HepG2 (cell line): ENCODE data around the gene RBM47. TPM values are rescaled to one million over a fixed set of nuclear protein-coding genes. Genes with fewer than 3 reads are reported as not detected.

Experiments
- ATAC-seq: fragments of 200-7000 bp; cut with Tn5 transposase; 3 replicates; pipeline ENCODE4 v1.9.1; 2020; ENCODE audit warnings: mild to moderate bottlenecking, moderate library complexity
- BruUV-seq: library from RNA; stranded (reverse); fragments of 400-500 nt; replicated peaks from 2 replicates; lab custom pipeline; 2021; lab: Mats Ljungman, UMichigan
- CTCF ChIA-PET: fragments of 300-600 bp; formaldehyde crosslinking; extraction: SDS; loops from one replicate; lab custom pipeline; 2021; ENCODE audit warnings: low total read pairs, inconsistent platforms, low intra/inter-chr PET ratio; lab: Yijun Ruan, JAX
- POLR2A ChIA-PET: fragments of 350-600 bp; sonication (Branson Sonifier 250); formaldehyde crosslinking; loops from one replicate; lab custom pipeline; 2020; ENCODE audit warnings: antibody characterized with exemption, inconsistent platforms; lab: Yijun Ruan, JAX
- DNase-seq: peaks from one replicate; pipeline ENCODE4 v3.0.0-alpha.2; 2015; ENCODE audit warnings: low spot score
- FAIRE-seq: peaks from 3 replicates; lab custom pipeline; 2011; peaks lifted over from hg19 to GRCh38; lab: Jason Lieb, UNC
- H2AFZ ChIP-seq: one replicate; pipeline ENCODE4 v1.6.1; 2011; ENCODE audit warnings: low read length, inconsistent platforms
- H3K27ac ChIP-seq: fragments of 300-600 bp; 3 replicates; pipeline ENCODE4 v1.8.0; 2011; ENCODE audit warnings: mixed run types, mild to moderate bottlenecking, mixed read lengths, low read length, inconsistent platforms; ENCODE audit not compliant: insufficient read depth; ENCODE audit errors: extremely low read length
- H3K27me3 ChIP-seq, 2 experiments: fragments of 200-600 bp in 1 of 2; 2 replicates in 1 of 2; 3 replicates in 1 of 2; pipeline versions ENCODE4 v1.6.0 to v1.8.0; 2011; ENCODE audit warnings: low read length in 2 of 2, mild to moderate bottlenecking in 2 of 2, moderate library complexity in 2 of 2, inconsistent platforms in 1 of 2; ENCODE audit not compliant: insufficient read depth in 2 of 2, control insufficient read depth in 1 of 2
- H3K36me3 ChIP-seq, 2 experiments: fragments of 200-600 bp in 1 of 2; replicated peaks in 1 of 2; 2 replicates in 1 of 2; 3 replicates in 1 of 2; pipeline versions ENCODE4 v1.5.1 to v1.8.0; 2011; ENCODE audit warnings: low read length in 2 of 2, inconsistent platforms in 1 of 2; ENCODE audit not compliant: insufficient read depth in 2 of 2, control insufficient read depth in 1 of 2
- H3K4me1 ChIP-seq: 2 replicates; pipeline ENCODE4 v1.5.1; 2012; ENCODE audit warnings: low read length, inconsistent platforms; ENCODE audit not compliant: insufficient read depth
- H3K4me2 ChIP-seq: 2 replicates; pipeline ENCODE4 v1.6.0; 2011; ENCODE audit warnings: low read depth, low read length, inconsistent platforms
- H3K4me3 ChIP-seq, 3 experiments: fragments of 200-600 bp in 1 of 3; sonication (generic), shearing (Covaris generic) in 1 of 3; replicated peaks in 1 of 3; 2 replicates each; pipeline ENCODE4 v1.5.1; 2011 to 2016; ENCODE audit warnings: low read length in 3 of 3, inconsistent platforms in 2 of 3, low read depth in 2 of 3, mild to moderate bottlenecking in 2 of 3, control low read depth in 1 of 3, mixed read lengths in 1 of 3; ENCODE audit not compliant: insufficient read depth in 1 of 3
- H3K79me2 ChIP-seq: one replicate; pipeline ENCODE4 v1.6.1; 2011; ENCODE audit warnings: low read length, inconsistent platforms; ENCODE audit not compliant: insufficient read depth
- H3K9ac ChIP-seq: 2 replicates; pipeline ENCODE4 v1.6.0; 2011; ENCODE audit warnings: mild to moderate bottlenecking, low read depth, low read length, inconsistent platforms; ENCODE audit not compliant: insufficient read depth
- H3K9me3 ChIP-seq: 2 replicates; pipeline ENCODE4 v1.5.1; 2012; ENCODE audit warnings: mild to moderate bottlenecking, low read length
- H4K20me1 ChIP-seq: 2 replicates; pipeline ENCODE4 v1.6.0; 2011; ENCODE audit warnings: inconsistent platforms, mild to moderate bottlenecking, low read length, moderate library complexity; ENCODE audit not compliant: insufficient read depth
- IKZF1 ChIP-seq: fragments of 450-650 bp; IDR thresholded peaks from 2 replicates; pipeline ENCODE4 v1.7.1; 2016
- KDM3A ChIP-seq: IDR thresholded peaks from 2 replicates; pipeline ENCODE4 v1.6.1; 2018; ENCODE audit warnings: low read depth, missing compliant biosample characterization
- NRL ChIP-seq: sonication (generic); formaldehyde crosslinking; IDR thresholded peaks from 2 replicates; pipeline ENCODE4 v1.5.0; 2020; ENCODE audit warnings: missing genetic modification reagents, mild to moderate bottlenecking, moderate library complexity, borderline replicate concordance
- PATZ1 ChIP-seq: sonication (generic); formaldehyde crosslinking; IDR thresholded peaks from 2 replicates; pipeline ENCODE4 v1.4.0; 2020; ENCODE audit warnings: missing genetic modification reagents
- SP2 ChIP-seq: sonication (generic); formaldehyde crosslinking; IDR thresholded peaks from 2 replicates; pipeline ENCODE4 v1.5.1; 2020; ENCODE audit warnings: mild to moderate bottlenecking, missing genetic modification reagents
- TIGD3 ChIP-seq: sonication (generic); formaldehyde crosslinking; IDR thresholded peaks from 2 replicates; pipeline ENCODE4 v1.5.1; 2020; ENCODE audit warnings: mild to moderate bottlenecking, missing genetic modification reagents, borderline replicate concordance
- TOE1 ChIP-seq: sonication (generic); formaldehyde crosslinking; IDR thresholded peaks from 2 replicates; pipeline ENCODE4 v1.4.0; 2020; ENCODE audit warnings: mild to moderate bottlenecking, missing genetic modification reagents
- ZBTB46 ChIP-seq: sonication (generic); formaldehyde crosslinking; IDR thresholded peaks from 2 replicates; pipeline ENCODE4 v1.4.0; 2020; ENCODE audit warnings: mild to moderate bottlenecking, missing genetic modification reagents, borderline replicate concordance
- ZNF317 ChIP-seq: sonication (generic); formaldehyde crosslinking; IDR thresholded peaks from 2 replicates; pipeline ENCODE4 v1.5.0; 2020; ENCODE audit warnings: mild to moderate bottlenecking, missing genetic modification reagents
- ZNF629 ChIP-seq: sonication (generic); formaldehyde crosslinking; conservative IDR thresholded peaks from 2 replicates; pipeline ENCODE4 v1.5.0; 2020; ENCODE audit warnings: missing genetic modification reagents
- ZNF709 ChIP-seq: sonication (generic); formaldehyde crosslinking; IDR thresholded peaks from 2 replicates; pipeline ENCODE4 v1.5.0; 2020; ENCODE audit warnings: mild to moderate bottlenecking, missing genetic modification reagents
- WGBS: methylation state at CpG from one replicate; pipeline ENCODE4 v1.1.6; 2017; ENCODE audit warnings: low lambda C conversion rate; 5-methylcytosine and 5-hydroxymethylcytosine counted together
- in situ Hi-C: cut with HindIII; loops from 2 replicates; pipeline ENCODE4 v1.10.0; 2017; ENCODE audit warnings: low pct_unique_long_range_greater_than_20kb; ENCODE audit not compliant: extremely low pct_ligation_motif_present
- intact Hi-C: fragments of 100-400 bp; cut with micrococcal nuclease; formaldehyde crosslinking; loops from one replicate; pipeline ENCODE4 v1.10.0; 2022; ENCODE audit not compliant: unreplicated experiment
- polyA plus RNA-seq, 8 experiments: library from polyadenylated mRNA; depleted of rRNA in 3 of 8; stranded (reverse) in 7 of 8; unstranded in 1 of 8; fragments of >200 nt; fragmentation: Illumina TruSeq in 4 of 8; extraction: Trizol in 4 of 8; gene quantifications; 2 replicates each; pipeline versions ENCODE4 v1.2.1 to v1.2.3, GENCODE V29; 2011 to 2016; ENCODE audit warnings: low read depth in 4 of 8, missing spikeins in 1 of 8, mixed read lengths in 1 of 8; ENCODE audit not compliant: insufficient read depth in 1 of 8
- total RNA-seq, 5 experiments: library from RNA; depleted of rRNA; stranded (reverse); fragments of >200 nt; fragmentation: Illumina TruSeq; extraction: Trizol; gene quantifications; 2 replicates each; pipeline ENCODE4 v1.2.3, GENCODE V29; 2016; ENCODE audit warnings: low read depth in 1 of 5

RBM47 gene
- total and polyA plus RNA-seq, 2 of the 13 experiments (the other 11 are each of a cell fraction or from before 2014, with no cell fraction given) = 1.2 to 2.5 TPM

- no peak for FAIRE-seq
- Histone ChIP-seq H3K36me3 (no peaks in the 10 kb centered on the region), H3K4me3 (no peak overlapping the region), H3K4me2 (no peak overlapping the region), H4K20me1 (no peaks in the 10 kb centered on the region), H3K9ac (no peak overlapping the region), H2AFZ (no peak overlapping the region), H3K4me1 (peaks cover 12% of the 10 kb centered on the region; the same call in 1 of the 2 replicates), H3K9me3 (no peaks in the 10 kb centered on the region), H3K79me2 (no peaks in the 10 kb centered on the region), H3K27me3 (peaks cover 0 to 9% of the 10 kb centered on the region in 2 experiments; a peak in 1 of 5 replicates), H3K27ac (no peak overlapping the region)
- no peak for DNase-seq
- 74% methylated on average over 3 of the region's 3 CpGs for WGBS
- ChIA-PET CTCF (no interaction called here), POLR2A (no interaction called here)
- in situ Hi-C loops (no loop called here), intact Hi-C loops (no loop called here)
- no peak for ATAC-seq
- no TSS peak for BruUV-seq
- TF ChIP-seq IKZF1 (no peak), SP2 (CRISPR knock-in tag) (no peak), TOE1 (CRISPR knock-in tag) (no peak), PATZ1 (CRISPR knock-in tag) (no peak), ZNF317 (no peak), TIGD3 (CRISPR knock-in tag) (no peak), KDM3A (CRISPR knock-in tag) (no peak), ZNF709 (CRISPR knock-in tag) (no peak), ZNF629 (CRISPR knock-in tag) (no peak), NRL (CRISPR knock-in tag) (no peak), ZBTB46 (CRISPR knock-in tag) (no peak)
These were observed 45.0 kb downstream of the RBM47 start for GRCh38 chr4:40584517-40585141.
